Subcutaneous abdominal adipose tissue (tissue), 5 donors: ENCODE data around the gene CGN.

Experiments used
- H3K27ac ChIP-seq: one replicate; pipeline ENCODE4 v1.7.0; 2013; ENCODE audit warnings: low read depth, mild to moderate bottlenecking, inconsistent platforms, low read length, moderate library complexity
- H3K27me3 ChIP-seq, 5 donors: one replicate each; pipeline ENCODE4 v1.7.0; 2013; ENCODE audit warnings: low read length in 5 of 5, inconsistent platforms in 1 of 5; ENCODE audit not compliant: control insufficient read depth in 5 of 5, insufficient read depth in 4 of 5
- H3K36me3 ChIP-seq, 5 donors: one replicate each; pipeline ENCODE4 v1.7.0; 2013; ENCODE audit warnings: low read length in 5 of 5; ENCODE audit not compliant: control insufficient read depth in 5 of 5, insufficient read depth in 5 of 5
- H3K4me1 ChIP-seq, 5 donors: one replicate each; pipeline ENCODE4 v1.7.0; 2013; ENCODE audit warnings: low read length in 5 of 5, mild to moderate bottlenecking in 3 of 5, moderate library complexity in 1 of 5; ENCODE audit not compliant: control insufficient read depth in 5 of 5, insufficient read depth in 5 of 5
- H3K4me3 ChIP-seq, 5 donors: one replicate each; pipeline ENCODE4 v1.7.0; 2013; ENCODE audit warnings: low read length in 5 of 5, low read depth in 1 of 5
- H3K9ac ChIP-seq, 5 donors: one replicate each; pipeline ENCODE4 v1.7.0; 2013; ENCODE audit warnings: low read length in 5 of 5, mild to moderate bottlenecking in 4 of 5, moderate library complexity in 3 of 5
- H3K9me3 ChIP-seq, 5 donors: one replicate each; pipeline ENCODE4 v1.7.0; 2013; ENCODE audit warnings: low read length in 5 of 5; ENCODE audit not compliant: control insufficient read depth in 5 of 5
- donor health status: healthy.
- donor health status: healthy.
- donor health status: healthy.
- donor health status: healthy.
- donor health status: healthy.

CGN gene

GRCh38 chr1:151565502-151566189 lies 54.5 kb downstream of the CGN start:
- no peak overlapping the region for H3K27ac ChIP-seq
- peaks cover 0 to 5% (median 0%) of the 10 kb centered on the region in 5 donors for H3K4me1 ChIP-seq
- no peaks in the 10 kb centered on the region for H3K9me3 ChIP-seq
- no peak overlapping the region for H3K4me3 ChIP-seq
- H3K36me3 ChIP-seq = peaks cover 2 to 50% (median 24%) of the 10 kb centered on the region in 5 donors
- H3K27me3 ChIP-seq = no peaks in the 10 kb centered on the region
- H3K9ac ChIP-seq = no peak overlapping the region

- Histone ChIP-seq H3K36me3 (peaks cover 2 to 50% (median 27%) of the 10 kb centered on the region in 5 donors), H3K9ac (no peak overlapping the region)
These were observed 57.5 kb downstream of the CGN start for GRCh38 chr1:151568626-151569088.

GRCh38 chr1:151570819-151571218 lies 59.6 kb downstream of the CGN start:
- peaks cover 2 to 55% (median 23%) of the 10 kb centered on the region in 5 donors for H3K36me3 ChIP-seq
- no peak overlapping the region for H3K27ac ChIP-seq

More at GRCh38 chr1:151568626-151569088, 57.5 kb downstream of the CGN start:
- H3K9me3 ChIP-seq = no peaks in the 10 kb centered on the region
- no peaks in the 10 kb centered on the region for H3K27me3 ChIP-seq
- no peak overlapping the region for H3K27ac ChIP-seq
- H3K4me1 ChIP-seq = peaks cover 0 to 5% (median 0%) of the 10 kb centered on the region in 5 donors
- H3K4me3 ChIP-seq = no peak overlapping the region

GRCh38 chr1:151574575-151575529 lies 63.7 kb downstream of the CGN start:
- Histone ChIP-seq H3K27me3 (no peaks in the 10 kb centered on the region), H3K4me1 (peaks cover 0 to 2% (median 0%) of the 10 kb centered on the region in 5 donors), H3K9me3 (no peaks in the 10 kb centered on the region), H3K36me3 (peaks cover 4 to 54% (median 24%) of the 10 kb centered on the region in 5 donors), H3K4me3 (no peak overlapping the region), H3K27ac (no peak overlapping the region), H3K9ac (no peak overlapping the region)

More at GRCh38 chr1:151570819-151571218, 59.6 kb downstream of the CGN start:
- H3K4me1 ChIP-seq = peaks cover 0 to 5% (median 0%) of the 10 kb centered on the region in 5 donors
- H3K9ac ChIP-seq = no peak overlapping the region
- H3K27me3 ChIP-seq = no peaks in the 10 kb centered on the region
- no peaks in the 10 kb centered on the region for H3K9me3 ChIP-seq
- H3K4me3 ChIP-seq = no peak overlapping the region

GRCh38 chr1:151577173-151577572 lies 66.0 kb downstream of the CGN start:
- Histone ChIP-seq H3K4me3 (no peak overlapping the region), H3K9me3 (no peaks in the 10 kb centered on the region), H3K36me3 (peaks cover 7 to 65% (median 34%) of the 10 kb centered on the region in 5 donors), H3K27me3 (no peaks in the 10 kb centered on the region), H3K4me1 (peaks cover 0 to 7% (median 2%) of the 10 kb centered on the region in 5 donors), H3K27ac (no peak overlapping the region), H3K9ac (no peak overlapping the region)

- no peak overlapping the region for H3K4me3 ChIP-seq
- H3K36me3 ChIP-seq = peaks cover 7 to 60% (median 34%) of the 10 kb centered on the region in 5 donors
- peaks cover 0 to 14% (median 7%) of the 10 kb centered on the region in 5 donors for H3K4me1 ChIP-seq
These were observed 67.8 kb downstream of the CGN start for GRCh38 chr1:151578941-151579340.

GRCh38 chr1:151579436-151580225 lies 68.4 kb downstream of the CGN start:
- Histone ChIP-seq H3K9me3 (no peaks in the 10 kb centered on the region), H3K4me1 (peaks cover 2 to 21% (median 14%) of the 10 kb centered on the region in 5 donors), H3K27me3 (no peaks in the 10 kb centered on the region), H3K27ac (no peak overlapping the region), H3K9ac (no peak overlapping the region), H3K4me3 (no peak overlapping the region), H3K36me3 (peaks cover 7 to 54% (median 28%) of the 10 kb centered on the region in 5 donors)

More at GRCh38 chr1:151578941-151579340, 67.8 kb downstream of the CGN start:
- Histone ChIP-seq H3K9me3 (no peaks in the 10 kb centered on the region), H3K27me3 (no peaks in the 10 kb centered on the region), H3K9ac (no peak overlapping the region), H3K27ac (no peak overlapping the region)

- Histone ChIP-seq H3K9ac (no peak overlapping the region), H3K36me3 (peaks cover 7 to 38% (median 26%) of the 10 kb centered on the region in 5 donors), H3K9me3 (no peaks in the 10 kb centered on the region), H3K27ac (no peak overlapping the region), H3K4me3 (no peak overlapping the region), H3K27me3 (no peaks in the 10 kb centered on the region), H3K4me1 (peaks cover 2 to 24% (median 17%) of the 10 kb centered on the region in 5 donors)
These were observed 70.3 kb downstream of the CGN start for GRCh38 chr1:151581451-151581850.

- H3K27ac ChIP-seq = no peak overlapping the region
- H3K36me3 ChIP-seq = peaks cover 7 to 36% (median 26%) of the 10 kb centered on the region in 5 donors
- H3K9ac ChIP-seq = no peak overlapping the region
- no peak overlapping the region for H3K4me3 ChIP-seq
- H3K27me3 ChIP-seq = no peaks in the 10 kb centered on the region
- H3K4me1 ChIP-seq = peaks cover 2 to 24% (median 17%) of the 10 kb centered on the region in 5 donors
- no peaks in the 10 kb centered on the region for H3K9me3 ChIP-seq
These were observed 70.7 kb downstream of the CGN start for GRCh38 chr1:151581921-151582320.
